GM21825 (cell line): ENCODE measurements around the gene APLP1.
"Not testable (repeated sequence)": the region's sequence is repeated elsewhere in the genome, so short reads cannot be mapped to it uniquely, and the experiment has no call there.

Experiments used
- ATAC-seq: cut with Tn5 transposase; IDR thresholded peaks from one replicate; pipeline ENCODE4 v1.9.1; 2021; ENCODE audit warnings: mild to moderate bottlenecking, moderate library complexity; ENCODE audit not compliant: unreplicated experiment

The APLP1 gene

DNA sequence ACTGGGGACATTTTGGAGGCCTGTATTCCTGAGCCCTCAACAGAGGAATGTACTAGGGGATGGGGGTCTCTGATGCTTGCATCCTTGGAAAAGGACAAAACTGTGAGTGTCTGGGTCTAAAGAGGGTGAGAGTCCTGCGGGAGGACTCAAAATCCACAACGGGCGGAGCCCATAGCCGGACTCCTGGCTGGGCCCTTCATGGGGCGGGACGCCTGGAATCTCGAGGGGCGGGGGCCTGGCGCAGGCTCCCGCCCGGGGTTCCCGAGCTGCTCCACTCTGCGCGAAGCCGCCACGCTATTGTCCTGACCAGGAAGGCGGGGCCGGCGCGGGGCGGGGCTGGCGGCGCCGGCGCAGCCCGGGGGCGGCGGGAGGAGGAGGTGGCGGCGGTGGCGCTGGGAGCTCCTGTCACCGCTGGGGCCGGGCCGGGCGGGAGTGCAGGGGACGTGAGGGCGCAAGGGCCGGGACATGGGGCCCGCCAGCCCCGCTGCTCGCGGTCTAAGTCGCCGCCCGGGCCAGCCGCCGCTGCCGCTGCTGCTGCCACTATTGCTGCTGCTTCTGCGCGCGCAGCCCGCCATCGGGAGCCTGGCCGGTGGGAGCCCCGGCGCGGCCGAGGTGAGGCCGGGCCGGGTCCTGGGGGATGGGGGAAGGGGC lies at the start of gene APLP1:
APLP1 (plus strand) TSS at position 403 of the 651 bp plus-strand sequence; CDS start at position 466, 63 bp downstream.
- no peak for ATAC-seq

DNA sequence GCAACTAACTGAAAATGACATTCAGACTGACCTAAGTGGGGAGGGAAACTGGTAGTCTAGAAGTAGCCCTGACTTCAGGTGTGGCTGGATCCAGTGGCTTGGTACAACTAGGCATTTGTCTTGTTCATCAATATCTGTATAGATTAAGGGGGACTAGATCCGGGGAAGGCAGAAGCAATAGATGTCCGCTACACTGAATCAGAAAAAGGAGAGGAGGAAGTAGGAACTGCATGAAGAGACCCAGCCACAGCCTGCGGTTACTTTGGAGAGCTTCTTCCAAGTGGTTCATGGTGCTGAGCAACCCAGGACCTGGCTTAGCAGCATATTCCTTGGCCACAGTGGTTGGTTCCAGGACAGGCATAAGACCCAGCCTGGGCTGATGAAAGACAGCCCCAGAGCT lies 45.8 kb upstream of the APLP1 start:
- ATAC-seq, result no peak

DNA sequence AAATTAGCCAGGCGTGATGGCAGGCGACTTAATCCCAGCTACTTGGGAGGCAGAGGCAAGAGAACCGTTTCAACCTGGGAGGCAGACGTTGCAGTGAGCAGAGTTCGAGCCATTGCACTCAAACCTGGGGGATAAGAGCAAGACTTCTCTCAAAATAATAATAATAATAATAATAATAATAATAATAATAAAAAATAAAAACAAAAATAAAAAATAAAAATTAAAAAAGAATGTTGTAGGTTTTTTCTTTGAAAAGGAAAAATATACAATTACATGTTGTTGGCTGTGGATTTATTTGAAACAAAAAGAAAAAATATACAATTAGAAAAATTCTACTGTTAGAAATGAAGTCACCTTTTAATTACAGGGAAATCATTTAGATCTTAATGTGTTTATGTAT lies 44.2 kb upstream of the APLP1 start:
- no peak for ATAC-seq

DNA sequence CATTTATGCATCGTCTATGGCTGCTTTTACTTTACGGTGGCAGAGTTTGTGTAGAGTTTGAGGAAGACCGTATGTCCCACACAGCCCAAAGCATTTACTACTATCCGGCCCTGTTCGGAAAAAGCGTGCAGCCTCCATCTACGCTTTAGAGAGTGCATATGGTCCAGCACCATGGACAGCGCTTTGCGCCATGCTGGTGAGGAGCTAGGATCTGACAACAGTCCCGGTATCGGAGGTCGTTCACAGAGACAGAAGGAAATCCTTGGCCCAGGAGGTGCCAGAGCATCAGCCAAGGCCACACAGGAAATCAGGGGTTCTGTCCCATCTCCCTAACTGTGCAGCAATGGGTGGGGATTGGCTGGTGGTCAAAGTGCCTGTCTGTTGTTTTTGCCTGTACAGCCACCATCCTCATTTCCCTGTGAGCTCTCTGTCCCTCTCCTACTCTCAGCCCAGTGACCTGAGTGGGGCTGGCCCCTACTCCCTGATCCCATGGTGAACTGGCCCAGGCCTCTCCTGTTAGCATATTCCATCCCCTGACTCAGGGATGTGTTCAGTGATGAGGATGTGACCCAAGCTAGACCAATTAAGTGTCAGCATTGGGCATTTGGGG lies 39.6 kb upstream of the APLP1 start:
- no peak for ATAC-seq

DNA sequence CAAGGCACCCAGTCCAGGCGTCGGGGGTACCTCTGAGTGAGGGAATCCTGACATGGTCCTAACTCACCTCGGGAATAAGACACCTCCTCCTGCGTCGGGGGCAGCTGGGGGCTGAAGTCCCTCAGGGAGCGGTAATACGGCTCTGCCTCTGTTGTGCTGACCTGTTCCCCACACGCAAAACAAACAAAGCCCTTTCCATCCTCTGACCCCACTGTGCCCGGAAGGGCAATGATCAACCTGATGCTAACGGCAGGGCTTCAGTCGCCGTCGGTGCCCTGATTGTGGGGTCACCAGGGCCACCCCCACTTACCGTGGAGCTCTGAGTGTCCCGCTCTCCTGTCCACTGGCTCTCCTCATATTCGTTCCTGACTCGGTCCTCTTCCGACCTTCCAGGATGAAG lies 37.4 kb upstream of the APLP1 start:
- no peak for ATAC-seq

DNA sequence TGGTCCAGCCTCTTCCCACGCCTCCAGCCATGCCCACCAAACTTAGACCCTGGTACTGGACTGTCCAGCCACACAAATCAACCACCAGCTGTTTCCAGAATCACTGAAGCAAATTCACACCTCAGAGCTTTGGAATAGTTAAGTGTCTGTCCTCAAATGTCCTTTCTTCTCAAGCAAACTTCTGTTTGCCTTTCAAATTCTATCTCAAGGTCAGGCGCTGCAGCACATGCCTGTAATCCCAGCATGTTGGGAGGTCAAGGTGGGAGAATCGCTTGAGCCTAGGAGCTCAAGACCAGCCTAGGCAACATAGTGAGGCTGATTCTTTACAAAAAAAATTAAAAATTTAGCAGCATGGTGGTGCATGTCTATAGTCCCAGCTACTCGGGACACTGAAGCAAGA lies 36.3 kb upstream of the APLP1 start:
- ATAC-seq, result no peak

DNA sequence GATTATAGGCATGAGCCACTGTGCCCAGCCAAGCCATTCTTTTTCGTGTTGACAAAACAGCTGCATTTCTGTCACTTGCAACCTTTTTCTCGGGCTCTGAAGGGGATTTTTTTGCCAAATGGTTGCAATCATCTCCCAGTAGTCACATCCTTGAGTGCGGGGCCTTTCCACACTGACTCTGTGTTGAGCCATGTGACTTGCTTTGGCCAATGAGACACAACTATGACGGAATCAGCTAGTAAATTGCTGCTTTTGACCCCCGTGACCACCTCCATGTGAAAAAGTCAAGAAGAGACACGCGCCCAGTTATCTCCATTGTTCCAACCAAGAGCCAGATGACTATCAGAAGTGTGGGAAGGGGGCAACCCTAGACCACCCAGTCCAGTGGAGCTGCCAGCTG lies 34.4 kb upstream of the APLP1 start:
- no peak for ATAC-seq

DNA sequence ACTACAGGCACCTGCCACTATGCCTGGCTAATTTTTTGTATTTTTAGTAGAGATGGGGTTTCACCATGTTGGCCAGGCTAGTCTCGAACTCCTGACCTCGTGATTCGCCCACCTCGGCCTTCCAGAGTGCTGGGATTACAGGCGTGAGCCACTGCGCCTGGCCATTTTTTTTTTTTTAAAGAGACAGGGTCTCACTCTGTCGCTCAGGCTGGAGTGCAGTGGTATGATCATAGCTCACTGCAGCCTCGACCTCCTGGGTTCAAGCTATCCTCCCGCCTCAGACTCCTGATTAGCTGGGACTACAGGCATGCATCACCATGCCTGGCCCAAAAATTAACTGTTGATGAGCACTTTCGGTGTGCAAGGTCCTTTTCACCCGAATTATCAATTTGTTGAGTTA lies 32.3 kb upstream of the APLP1 start:
- ATAC-seq, result not testable (repeated sequence)

DNA sequence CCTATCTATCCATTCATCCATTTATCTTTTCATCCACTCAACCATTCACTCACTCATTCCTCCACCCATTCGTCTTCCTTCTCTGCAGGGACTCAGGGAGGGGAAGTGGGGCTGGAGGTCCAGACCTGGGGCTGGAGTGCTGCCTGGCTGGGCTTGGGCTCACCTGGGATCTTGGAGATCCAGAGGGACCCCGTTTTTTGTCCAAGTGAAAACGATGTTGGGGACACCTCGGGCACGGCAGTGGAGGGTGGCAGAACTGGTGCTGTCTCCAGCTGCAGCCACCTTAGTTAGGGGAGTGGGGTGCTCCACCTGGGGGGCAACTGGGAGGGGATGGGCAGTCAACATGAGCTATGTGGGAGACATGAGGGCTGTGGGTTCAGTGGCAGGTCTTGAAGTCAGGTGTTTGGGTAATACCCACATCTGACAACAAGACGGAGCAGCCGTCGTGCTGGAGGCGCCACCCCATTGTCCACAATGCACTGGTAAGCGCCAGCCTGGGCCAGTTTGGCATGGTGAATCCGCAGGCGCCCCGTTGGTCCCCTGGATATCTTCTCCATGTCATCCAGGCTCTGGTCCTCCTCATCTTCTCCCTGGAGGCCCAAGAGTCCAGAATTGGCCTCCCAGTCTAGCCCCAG lies 26.3 kb upstream of the APLP1 start:
- ATAC-seq, result no peak

DNA sequence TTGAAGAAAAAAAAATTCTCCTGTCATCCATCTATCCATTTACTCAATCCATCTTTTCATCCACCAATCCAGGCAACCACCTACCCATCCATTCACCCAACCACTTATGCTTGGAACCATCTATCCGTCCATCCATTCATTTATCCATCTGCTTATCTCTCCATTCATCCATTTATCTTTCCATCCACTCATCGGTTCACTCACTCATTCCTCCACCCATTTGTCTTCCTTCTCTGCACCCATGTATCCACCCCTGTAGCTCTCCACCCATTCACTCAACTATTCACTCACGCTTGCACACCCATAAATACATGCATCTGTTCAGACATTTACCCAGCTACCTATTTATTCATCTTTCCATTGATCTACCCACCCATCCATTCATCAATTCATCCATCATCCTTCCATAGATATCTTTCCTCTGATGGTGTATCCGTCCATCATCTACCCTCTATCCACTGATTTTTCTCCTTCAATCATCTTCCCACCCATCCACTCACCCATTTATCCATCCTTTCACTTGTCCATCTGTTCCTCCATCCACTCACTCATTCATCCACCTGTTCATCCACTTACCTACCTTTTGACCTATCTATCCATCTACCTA lies 25.6 kb upstream of the APLP1 start:
- no peak for ATAC-seq

DNA sequence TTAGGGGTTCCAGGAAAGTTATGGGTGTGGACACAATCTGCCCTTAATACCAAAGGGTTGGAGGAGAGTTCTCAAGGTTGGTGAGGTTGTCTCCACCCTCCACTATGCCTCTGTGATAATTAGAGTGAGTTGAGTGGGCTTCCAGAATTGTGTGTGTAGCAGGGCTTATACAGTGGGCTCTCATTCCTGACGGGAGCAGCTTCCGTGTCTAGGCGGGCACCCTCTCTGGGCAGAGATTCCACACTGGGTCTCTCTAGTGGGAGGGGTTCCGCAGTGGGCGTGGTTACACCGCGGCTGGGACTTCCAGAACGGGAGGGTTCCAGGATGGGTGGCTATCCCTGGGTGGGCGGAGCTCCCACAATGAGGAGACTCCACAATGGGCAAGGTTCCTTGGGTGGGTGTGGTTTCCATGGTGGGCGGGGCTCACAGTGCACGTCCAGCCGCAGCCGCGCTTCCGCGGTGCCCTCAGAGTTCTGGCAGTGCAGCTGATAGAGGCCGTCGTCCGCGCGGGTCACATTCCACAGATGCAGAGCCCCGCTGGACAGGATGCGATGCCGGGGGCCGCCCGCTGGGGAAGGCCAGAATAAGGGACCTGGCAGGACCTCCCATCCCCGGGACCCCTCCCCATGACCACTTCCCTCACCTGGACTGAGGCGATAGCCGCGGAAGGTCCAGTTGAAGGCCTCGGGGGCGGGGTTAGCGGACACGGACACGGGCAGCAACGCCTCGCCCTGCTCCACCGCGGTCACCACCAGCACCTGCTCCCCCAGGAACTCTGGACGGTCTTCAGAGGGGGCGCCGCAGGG lies 24.5 kb upstream of the APLP1 start:
- no peak for ATAC-seq

DNA sequence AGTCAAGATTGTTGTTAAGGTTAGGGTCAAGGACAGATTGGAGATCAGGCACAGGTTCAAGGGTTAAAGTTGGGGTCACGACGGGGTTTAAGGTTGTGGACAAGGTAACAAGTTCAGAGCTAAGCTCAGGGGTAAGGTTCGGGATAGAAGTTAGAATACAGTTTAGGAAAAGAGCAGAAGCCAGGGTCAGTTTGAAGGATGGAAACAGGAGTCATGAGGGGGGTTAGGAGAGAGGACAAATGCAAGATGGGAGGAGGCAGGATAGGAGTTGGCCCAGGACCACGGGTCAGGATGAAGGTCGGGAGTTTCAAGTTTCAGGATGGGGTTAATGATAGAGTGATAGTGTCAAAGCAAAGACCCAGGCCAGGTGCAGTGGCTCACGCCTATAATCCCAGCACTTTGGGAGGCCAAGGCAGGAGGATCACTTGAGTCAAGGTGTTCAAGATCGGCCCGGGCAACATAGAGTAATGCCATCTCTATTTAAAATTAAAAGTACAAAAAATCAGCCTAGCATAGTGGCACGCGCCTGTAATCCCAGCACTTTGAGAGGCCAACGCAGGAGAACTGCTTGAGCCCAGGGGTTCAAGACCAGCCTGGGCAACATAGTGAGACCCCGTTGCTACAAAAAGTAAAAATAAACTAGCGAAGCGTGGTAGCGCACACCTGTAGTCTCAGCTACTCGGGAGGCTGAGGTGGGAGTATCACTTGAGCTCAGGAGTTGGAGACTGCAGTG lies 23.7 kb upstream of the APLP1 start:
- no peak for ATAC-seq

DNA sequence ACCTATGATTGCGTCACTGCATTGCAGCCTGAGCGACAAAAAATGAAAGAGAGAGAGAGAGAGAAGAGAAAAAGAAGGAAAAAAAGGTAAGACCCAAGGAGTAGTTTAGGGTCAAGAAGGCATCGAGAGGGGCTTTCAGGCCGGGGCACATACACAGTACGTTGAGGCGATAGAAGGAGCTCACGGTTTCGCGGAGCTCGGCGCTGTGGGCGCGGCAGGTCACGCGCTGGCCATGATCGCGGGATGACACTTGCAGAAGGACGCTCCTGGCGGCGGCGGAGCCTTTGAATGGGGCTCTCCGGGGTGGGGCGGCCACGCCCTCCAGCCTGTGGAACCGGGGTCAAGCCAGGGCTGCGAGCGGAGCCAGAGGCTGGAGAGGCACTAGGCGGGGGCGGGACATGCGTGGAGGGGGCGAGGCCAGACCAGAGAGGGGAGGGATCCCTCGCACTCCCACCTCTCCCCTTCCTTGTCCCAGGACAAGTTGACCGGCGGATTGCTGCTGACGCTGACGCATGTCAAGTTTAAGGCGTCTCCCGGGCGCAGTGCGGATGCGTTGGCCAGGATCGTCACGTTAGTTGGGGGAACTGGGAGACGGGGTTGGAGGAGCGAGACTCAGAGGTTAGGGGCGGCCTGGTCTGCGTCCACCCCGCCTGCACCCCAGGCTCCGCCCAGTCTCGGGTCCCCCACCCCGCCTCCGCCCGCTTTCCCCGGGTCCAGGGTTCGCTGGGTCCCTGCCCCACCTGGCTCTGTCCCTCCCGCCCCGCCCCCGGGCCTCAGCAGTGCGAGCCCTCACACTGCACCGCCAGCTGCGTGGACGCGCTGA lies 22.9 kb upstream of the APLP1 start:
- no peak for ATAC-seq

DNA sequence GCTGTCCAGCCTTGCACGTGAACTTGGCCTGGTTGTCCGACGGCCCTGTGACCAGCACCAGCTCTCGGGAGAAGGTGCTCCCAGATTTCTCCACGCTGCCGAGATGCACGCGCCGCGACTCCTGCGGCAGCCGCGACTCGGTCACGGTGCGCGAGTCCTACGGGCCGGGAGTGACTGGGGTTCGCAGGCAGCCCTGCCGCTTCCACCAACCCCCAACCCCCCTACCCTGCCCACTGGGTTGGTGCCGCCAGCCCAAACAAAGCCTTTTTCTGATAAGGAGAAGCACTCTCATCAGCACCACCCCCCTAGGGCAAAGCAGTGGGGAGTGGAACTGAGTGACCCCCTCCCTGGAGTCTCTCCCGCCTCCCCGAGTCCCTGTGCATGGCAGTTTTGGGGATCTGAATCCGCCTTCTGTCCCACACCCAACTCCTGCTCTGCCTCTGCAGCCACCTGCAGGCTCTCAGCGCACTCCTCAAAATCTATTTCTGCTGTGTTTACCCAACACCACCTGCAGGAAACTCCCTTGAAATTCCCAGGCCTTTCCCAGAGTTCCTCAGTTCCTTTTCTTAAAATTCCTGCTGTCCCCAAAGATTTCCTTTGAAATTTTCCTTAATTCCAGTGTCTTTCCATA lies 22.2 kb upstream of the APLP1 start:
- ATAC-seq, result no peak

DNA sequence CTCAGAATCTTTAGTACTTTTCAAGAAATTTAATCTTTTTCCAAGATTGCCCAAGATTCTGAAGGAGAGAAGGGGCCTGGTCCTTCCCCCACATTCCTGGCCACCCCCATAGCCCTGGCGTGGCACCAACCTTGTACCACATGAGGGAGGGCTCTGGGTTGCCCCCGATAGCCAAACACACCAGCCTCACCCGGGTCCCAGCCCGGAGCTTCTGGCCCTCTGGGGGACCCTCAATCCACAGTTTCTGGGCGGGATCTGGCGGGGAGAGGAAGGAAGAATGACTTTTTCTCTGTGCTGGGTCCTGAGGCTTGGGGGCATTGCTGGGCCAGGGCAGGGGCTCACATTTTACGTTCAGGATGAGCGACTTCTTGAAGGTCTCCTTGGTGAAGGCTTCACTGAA lies 20.5 kb upstream of the APLP1 start:
- ATAC-seq, result no peak

DNA sequence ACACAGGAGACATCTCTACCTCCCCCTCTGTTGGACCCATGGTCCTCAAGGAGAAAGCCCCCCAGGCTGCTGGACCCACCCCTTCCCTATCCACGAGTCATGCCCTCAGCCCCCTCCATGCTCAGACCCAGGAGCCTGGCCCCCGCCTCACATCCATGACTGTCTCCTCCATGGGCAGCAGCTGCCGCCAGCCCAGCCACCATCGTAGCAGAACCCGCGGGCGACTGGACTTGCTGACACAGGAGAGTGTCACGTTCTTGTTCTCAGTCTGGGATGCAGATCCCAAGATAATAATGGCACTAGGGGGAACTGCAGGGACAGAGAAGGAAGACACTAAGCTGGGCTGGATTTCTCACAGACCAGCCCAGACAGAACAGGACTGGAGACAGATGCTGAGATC lies 19.9 kb upstream of the APLP1 start:
- ATAC-seq, result no peak

DNA sequence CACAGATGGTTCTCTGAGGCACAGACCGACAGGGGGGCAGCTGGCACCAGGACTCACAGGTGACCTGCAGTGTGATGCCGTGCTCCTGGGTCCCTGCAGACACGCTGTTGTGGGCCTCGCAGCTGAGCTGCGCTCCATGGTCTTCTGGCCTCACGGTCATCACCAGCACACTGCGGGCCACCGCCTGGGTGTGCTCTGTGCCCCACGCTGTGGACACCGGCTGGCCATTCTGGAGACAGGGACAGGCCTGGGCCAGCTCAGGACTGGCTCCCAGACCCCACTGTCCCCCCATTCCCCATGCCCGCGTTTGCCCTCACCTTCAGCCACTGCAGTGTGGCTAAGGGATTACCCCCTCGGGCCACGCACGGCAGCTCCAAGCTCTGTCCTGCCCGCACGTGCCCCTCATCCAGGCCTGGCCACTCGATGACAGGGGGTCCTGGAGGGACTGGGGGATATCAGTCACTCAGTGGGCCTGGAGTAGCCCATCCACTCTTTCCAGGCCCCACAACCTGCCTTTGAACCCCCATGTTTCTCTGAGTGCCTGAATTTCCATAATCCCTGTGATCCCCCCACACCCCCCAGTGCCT lies 19.4 kb upstream of the APLP1 start:
- no peak for ATAC-seq

DNA sequence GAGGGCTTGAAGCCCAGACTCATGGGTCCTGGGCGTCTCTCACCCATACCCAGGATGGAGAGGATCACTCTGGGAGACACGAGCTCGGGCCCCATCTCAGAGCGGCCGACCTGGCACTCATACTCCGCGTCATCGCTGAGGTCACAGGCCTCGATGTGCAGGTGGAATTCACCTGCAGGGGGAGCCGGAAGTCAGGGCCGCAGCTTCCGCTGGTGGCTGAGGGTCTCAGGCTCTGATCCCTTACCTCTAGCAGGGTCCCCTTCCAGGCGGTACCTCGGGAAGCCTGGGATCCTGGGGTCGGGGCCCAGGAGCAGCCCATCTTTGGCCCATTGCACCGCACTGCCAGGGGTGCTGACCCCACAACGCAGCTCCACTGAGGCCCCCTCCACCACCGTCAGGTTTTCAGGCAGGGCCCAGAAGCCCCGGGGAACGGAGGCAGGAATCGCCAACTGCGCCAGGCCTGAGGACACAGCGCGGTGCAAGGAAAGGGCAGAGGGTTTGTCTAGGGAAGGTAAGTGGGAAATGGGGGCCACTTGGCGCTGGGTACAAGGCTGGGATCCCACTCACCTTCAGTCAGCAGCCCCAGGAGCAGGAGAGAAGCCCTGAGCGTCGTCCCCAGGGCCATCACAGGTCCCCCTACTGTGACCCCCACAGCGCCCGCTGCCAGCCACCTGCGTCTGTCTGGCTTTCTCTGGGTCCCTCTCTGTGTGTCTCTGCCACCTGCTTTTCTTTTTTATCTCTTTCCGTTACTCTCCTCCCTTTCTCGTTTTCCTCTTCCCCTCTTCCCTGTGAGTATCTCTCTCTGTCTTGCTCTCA lies 17.0 kb upstream of the APLP1 start:
- no peak for ATAC-seq
